ENCODE results near the gene ABCA3.
A peak's percentile ranks its signal among the peaks of the same experiment; 100 is the strongest.
"Not testable (repeated sequence)": the region's sequence is repeated elsewhere in the genome, so short reads cannot be mapped to it uniquely, and the experiment has no call there.

ABCA3 gene

DNA sequence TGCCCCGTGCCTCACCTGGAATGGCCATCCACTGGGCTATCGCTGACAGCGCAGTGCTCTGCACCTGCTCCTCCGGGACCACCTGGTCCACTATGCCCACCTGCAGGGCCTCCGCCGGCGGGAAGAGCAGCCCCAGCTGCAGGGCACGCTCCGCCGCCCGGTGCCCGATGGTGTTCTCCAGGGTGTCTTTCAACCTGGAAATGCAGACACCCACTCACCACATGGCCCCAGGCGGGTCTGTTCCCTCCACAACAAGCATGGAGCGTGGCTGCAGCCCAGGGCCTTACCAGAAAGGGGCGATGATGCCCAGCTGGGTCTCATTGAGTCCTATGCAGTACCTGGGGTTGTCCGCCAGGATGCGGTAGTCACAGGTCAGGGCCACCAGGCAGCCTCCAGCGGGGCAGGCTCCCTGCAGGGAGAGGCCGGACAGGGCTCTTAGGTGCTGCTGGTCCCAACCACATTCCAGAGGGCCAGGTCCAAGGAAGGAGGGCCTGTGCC lies 97.4 kb downstream of the ABCA3 start:
- H3K4me1 ChIP-seq (ENCODE audit: control insufficient read depth, insufficient read depth, low read length) = peaks cover 7% of the 10 kb centered on the region
- H3K9me3 ChIP-seq (ENCODE audit: control insufficient read depth, low read length) = no peaks in the 10 kb centered on the region
- no peak overlapping the region for H3K27ac ChIP-seq (ENCODE audit: insufficient read depth, low read depth, low read length, poor library complexity, severe bottlenecking)
- no peak overlapping the region for H3K4me3 ChIP-seq (ENCODE audit: insufficient read depth, low read depth, low read length)
- H3K27me3 ChIP-seq (ENCODE audit: control insufficient read depth, insufficient read depth, low read length, poor library complexity, severe bottlenecking) = peaks cover 6% of the 10 kb centered on the region
- H3K36me3 ChIP-seq (ENCODE audit: control insufficient read depth, insufficient read depth, low read length) = peaks cover 20% of the 10 kb centered on the region
- 95 to 96% methylated on average over 19 of the region's 19 CpGs for WGBS, 2 experiments

DNA sequence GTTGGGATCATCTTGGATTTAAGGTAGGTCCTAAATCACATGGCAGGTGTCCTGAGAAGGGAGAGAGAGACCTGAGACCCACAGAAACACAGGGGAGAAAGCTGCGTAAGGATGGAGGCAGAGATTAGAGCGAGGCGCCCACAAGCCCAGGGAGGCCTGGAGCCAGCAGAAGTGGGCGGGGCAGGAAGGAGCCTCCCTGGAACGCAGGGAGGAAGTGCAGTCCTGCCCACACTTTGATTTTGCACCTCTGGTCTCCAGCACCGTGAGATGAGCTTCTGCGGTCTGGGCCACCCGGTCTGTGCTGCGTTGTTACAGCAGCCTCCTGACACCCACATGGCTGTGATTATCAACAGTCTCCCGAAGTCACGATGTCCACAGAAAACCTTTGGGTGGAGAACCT lies 97.9 kb downstream of the ABCA3 start:
- peaks cover 11% of the 10 kb centered on the region for H3K27me3 ChIP-seq (ENCODE audit: control insufficient read depth, insufficient read depth, low read length, poor library complexity, severe bottlenecking)
- peaks cover 20% of the 10 kb centered on the region for H3K36me3 ChIP-seq (ENCODE audit: control insufficient read depth, insufficient read depth, low read length)
- no peak overlapping the region for H3K4me3 ChIP-seq (ENCODE audit: insufficient read depth, low read depth, low read length)
- H3K9me3 ChIP-seq (ENCODE audit: control insufficient read depth, low read length) = no peaks in the 10 kb centered on the region
- WGBS, 2 experiments = 94 to 97% methylated on average over 11 of the region's 11 CpGs
- peaks cover 7% of the 10 kb centered on the region for H3K4me1 ChIP-seq (ENCODE audit: control insufficient read depth, insufficient read depth, low read length)
- no peak overlapping the region for H3K27ac ChIP-seq (ENCODE audit: insufficient read depth, low read depth, low read length, poor library complexity, severe bottlenecking)

DNA sequence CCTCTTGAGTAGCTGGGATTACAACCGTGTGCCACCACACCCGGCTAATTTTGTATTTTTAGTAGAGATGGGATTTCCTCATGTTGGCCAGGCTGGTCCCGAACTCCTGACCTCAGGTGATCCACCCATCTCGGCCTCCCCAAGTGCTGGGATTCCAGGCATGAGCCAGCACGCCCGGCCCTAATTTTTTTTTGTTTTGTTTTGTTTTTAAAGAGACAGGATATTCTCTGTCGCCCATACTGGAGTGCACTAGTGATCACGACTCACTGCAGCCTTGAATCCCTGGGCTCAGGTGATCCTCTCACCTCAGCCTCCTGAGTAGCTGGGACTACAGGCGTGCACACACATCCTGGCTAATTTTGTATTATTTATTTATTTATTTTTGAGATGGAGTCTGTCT lies 100.2 kb downstream of the ABCA3 start:
- WGBS, 2 experiments = 91% methylated on average over 9 of the region's 9 CpGs
- H3K36me3 ChIP-seq (ENCODE audit: control insufficient read depth, insufficient read depth, low read length) = peaks cover 15% of the 10 kb centered on the region

DNA sequence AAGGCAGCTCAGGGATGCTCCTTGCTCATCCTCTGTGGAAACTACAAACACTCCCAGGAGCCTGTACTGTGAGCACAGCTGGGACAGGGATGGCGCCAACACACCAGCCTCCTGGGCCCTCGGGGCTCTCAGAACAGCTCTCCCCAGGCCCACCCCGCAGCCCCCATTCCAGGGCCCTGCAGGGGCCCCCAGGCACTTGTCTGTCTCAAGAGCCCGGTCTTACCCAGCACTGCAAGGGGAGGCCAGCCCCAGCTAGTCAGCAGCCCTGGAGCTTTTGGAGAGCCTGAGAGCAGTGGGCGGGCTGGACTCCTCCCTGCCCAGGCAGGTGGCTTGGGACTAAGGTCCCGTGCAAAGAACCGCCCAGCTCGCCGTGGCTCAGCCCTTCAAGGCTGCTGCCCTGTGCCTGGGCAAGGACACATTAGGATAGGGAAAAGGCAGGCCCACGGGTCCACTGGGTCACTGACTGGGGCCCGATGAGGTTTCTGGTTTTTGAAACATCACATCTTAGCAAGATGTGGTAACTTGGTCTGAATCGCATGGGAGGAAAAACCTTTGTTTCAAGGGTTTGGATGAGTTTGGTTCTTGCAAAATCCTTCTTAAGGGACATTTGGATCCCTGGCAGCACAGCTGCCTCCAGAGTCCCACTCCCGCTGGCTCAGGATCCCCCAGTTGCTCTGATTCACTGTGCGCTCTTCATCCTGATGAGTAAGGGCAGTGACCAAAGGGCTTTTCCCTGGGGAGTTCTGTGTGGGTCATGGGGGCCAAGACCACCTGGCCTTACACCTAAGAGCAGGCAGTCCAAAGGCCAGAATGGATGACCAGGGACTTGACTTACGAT lies 101.5 kb downstream of the ABCA3 start:
- no peak overlapping the region for H3K4me3 ChIP-seq (ENCODE audit: insufficient read depth, low read depth, low read length)
- 62 to 67% methylated on average over 15 of the region's 15 CpGs for WGBS, 2 experiments
- no peak overlapping the region for H3K27ac ChIP-seq (ENCODE audit: insufficient read depth, low read depth, low read length, poor library complexity, severe bottlenecking)
- peaks cover 32% of the 10 kb centered on the region for H3K27me3 ChIP-seq (ENCODE audit: control insufficient read depth, insufficient read depth, low read length, poor library complexity, severe bottlenecking)
- no peaks in the 10 kb centered on the region for H3K9me3 ChIP-seq (ENCODE audit: control insufficient read depth, low read length)
- peaks cover 13% of the 10 kb centered on the region for H3K4me1 ChIP-seq (ENCODE audit: control insufficient read depth, insufficient read depth, low read length)
- peaks cover 19% of the 10 kb centered on the region for H3K36me3 ChIP-seq (ENCODE audit: control insufficient read depth, insufficient read depth, low read length)

More for the DNA sequence above, 100.2 kb downstream of the ABCA3 start:
- H3K9me3 ChIP-seq (ENCODE audit: control insufficient read depth, low read length); H3K4me3 ChIP-seq (ENCODE audit: insufficient read depth, low read depth, low read length); H3K27ac ChIP-seq (ENCODE audit: insufficient read depth, low read depth, low read length, poor library complexity, severe bottlenecking): not testable (repeated sequence)
- Histone ChIP-seq H3K4me1 (ENCODE audit: control insufficient read depth, insufficient read depth, low read length) (peaks cover 13% of the 10 kb centered on the region), H3K27me3 (ENCODE audit: control insufficient read depth, insufficient read depth, low read length, poor library complexity, severe bottlenecking) (peaks cover 32% of the 10 kb centered on the region)

DNA sequence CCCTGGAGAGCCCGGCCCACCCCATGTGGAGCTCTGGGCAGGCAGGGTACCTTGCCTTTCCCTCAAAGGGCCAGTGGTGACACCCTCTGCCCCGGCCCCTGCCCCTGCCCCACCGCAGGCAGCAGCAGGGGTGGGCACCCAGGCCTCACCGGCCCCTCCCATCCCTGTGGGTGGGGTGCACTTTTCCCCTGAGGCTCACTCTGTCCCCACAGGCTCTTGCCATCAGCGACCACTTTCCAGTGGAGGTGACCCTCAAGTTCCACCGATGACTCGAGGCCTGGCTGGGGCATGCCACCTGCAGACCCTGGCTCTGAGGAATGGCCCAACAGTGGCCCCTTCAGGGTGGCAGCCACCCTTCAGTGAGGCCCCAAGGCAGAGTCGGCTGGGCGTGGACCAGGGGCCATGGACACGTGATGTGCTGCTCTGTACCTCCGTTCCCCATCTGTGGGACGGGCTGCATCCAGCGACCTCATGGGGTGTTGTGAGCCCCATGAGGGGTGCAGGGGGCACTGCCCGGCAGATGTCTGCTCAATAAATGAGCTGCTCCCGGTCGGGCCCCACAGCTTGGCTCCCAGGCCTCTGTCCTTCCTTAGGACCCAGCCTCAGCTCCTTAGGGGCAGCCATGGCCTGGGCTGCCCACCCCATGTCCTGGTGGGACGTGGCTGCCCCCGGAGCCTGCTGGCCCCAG lies 102.2 kb downstream of the ABCA3 start:
- peaks cover 32% of the 10 kb centered on the region for H3K27me3 ChIP-seq (ENCODE audit: control insufficient read depth, insufficient read depth, low read length, poor library complexity, severe bottlenecking)
- peaks cover 13% of the 10 kb centered on the region for H3K4me1 ChIP-seq (ENCODE audit: control insufficient read depth, insufficient read depth, low read length)
- WGBS, 2 experiments = 65 to 66% methylated on average over 18 of the region's 18 CpGs
- no peak overlapping the region for H3K27ac ChIP-seq (ENCODE audit: insufficient read depth, low read depth, low read length, poor library complexity, severe bottlenecking)
- peaks cover 22% of the 10 kb centered on the region for H3K36me3 ChIP-seq (ENCODE audit: control insufficient read depth, insufficient read depth, low read length)
- no peaks in the 10 kb centered on the region for H3K9me3 ChIP-seq (ENCODE audit: control insufficient read depth, low read length)
- no peak overlapping the region for H3K4me3 ChIP-seq (ENCODE audit: insufficient read depth, low read depth, low read length)

DNA sequence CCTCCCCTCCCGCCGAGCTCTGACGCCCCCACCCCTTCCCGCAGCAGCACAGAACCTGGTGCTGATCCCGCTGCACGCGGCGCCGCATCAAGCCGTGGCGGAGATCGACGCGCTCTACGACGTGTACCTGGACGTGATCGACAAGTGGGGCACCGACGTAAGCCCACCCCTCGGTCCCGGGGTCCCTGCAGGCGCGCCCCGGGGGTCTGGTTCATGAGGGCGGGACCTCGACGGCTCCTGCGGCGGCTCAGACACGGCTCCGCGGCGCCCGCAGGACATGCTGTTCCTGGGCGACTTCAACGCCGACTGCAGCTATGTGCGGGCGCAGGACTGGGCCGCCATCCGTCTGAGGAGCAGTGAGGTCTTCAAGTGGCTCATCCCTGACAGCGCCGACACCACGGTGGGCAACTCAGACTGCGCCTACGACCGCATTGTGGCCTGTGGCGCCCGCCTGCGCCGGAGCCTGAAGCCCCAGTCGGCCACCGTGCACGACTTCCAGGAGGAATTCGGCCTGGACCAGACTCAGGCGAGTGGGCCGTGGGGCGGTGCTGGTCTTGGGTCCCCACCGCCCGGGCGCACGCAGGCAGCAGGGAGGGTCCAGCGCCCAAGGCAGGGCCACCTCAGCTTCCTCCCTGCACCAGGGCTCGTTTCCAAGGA lies 102.9 kb downstream of the ABCA3 start:
- H3K4me1 ChIP-seq (ENCODE audit: control insufficient read depth, insufficient read depth, low read length) = peaks cover 13% of the 10 kb centered on the region
- H3K27me3 ChIP-seq (ENCODE audit: control insufficient read depth, insufficient read depth, low read length, poor library complexity, severe bottlenecking) = peaks cover 32% of the 10 kb centered on the region
- 18 to 19% methylated on average over 65 of the region's 65 CpGs for WGBS, 2 experiments
- H3K9me3 ChIP-seq (ENCODE audit: control insufficient read depth, low read length) = no peaks in the 10 kb centered on the region
- H3K36me3 ChIP-seq (ENCODE audit: control insufficient read depth, insufficient read depth, low read length) = peaks cover 23% of the 10 kb centered on the region
- no peak overlapping the region for H3K27ac ChIP-seq (ENCODE audit: insufficient read depth, low read depth, low read length, poor library complexity, severe bottlenecking)
- H3K4me3 ChIP-seq (ENCODE audit: insufficient read depth, low read depth, low read length) = no peak overlapping the region

DNA sequence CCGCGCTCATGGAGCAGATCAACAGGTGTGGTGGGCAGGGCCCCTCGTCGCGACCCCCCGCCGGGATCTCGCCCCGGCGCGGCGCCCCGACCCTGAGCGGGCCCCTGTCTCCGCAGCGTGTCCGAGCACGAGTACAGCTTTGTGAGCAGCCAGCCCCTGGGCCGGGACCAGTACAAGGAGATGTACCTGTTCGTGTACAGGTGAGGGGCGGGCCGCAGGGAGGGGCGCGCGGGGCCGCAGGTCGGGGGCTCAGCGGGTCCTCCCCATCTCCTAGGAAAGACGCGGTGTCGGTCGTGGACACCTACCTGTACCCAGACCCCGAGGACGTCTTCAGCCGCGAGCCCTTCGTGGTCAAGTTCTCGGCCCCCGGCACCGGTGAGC lies 103.4 kb downstream of the ABCA3 start:
- whole genome bisulfite sequencing, 2 experiments = 8 to 10% methylated on average over 40 of the region's 40 CpGs
- H3K9me3 ChIP-seq (ENCODE audit: control insufficient read depth, low read length) = no peaks in the 10 kb centered on the region
- peaks cover 13% of the 10 kb centered on the region for H3K4me1 ChIP-seq (ENCODE audit: control insufficient read depth, insufficient read depth, low read length)
- peaks cover 17% of the 10 kb centered on the region for H3K36me3 ChIP-seq (ENCODE audit: control insufficient read depth, insufficient read depth, low read length)
- peak overlapping the region; percentile 30 for H3K4me3 ChIP-seq (ENCODE audit: insufficient read depth, low read depth, low read length)
- H3K27me3 ChIP-seq (ENCODE audit: control insufficient read depth, insufficient read depth, low read length, poor library complexity, severe bottlenecking) = peaks cover 32% of the 10 kb centered on the region
- H3K27ac ChIP-seq (ENCODE audit: insufficient read depth, low read depth, low read length, poor library complexity, severe bottlenecking) = no peak overlapping the region

DNA sequence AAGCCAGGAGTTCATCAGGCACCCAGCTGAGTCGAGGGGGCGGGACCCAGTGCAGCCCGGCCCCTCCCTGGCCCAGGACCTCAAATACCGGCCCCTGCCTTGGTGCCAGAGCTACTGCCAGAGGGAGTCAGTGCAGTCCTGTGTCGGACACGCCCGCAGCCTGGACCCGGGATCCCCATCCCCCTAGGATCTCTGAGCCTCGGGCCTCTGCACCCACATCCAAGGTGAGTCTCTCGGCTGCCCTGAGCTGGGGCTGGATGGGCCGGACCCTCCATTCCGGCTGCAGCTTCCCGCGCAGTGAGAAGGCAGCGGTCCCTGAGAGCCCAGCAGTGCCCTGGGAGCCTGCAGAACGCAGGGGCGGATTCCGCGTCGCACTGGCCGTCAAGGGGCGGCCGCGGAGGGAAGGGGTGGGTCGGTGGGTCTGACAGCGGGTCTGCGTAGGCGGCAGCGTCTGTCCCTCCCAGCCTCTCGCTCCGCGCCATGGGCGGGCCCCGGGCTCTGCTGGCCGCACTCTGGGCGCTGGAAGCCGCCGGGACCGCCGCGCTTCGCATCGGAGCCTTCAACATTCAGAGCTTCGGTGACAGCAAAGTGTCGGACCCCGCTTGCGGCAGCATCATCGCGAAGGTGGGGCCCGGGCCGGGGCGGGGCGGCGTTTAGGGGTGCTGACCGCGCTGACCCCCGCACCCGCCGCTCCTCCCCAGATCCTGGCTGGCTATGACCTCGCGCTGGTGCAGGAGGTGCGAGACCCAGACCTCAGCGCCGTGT lies 104.0 kb downstream of the ABCA3 start, which contains the start of gene DNASE1L2:
Gene DNASE1L2, plus strand, starts transcription at position 108 of the 765 bp plus-strand sequence. Its CDS starts 373 bp downstream, at position 481.
- no peak within 1 kb of the TSS for H3K27ac ChIP-seq (ENCODE audit: insufficient read depth, low read depth, low read length, poor library complexity, severe bottlenecking)
- no peaks in the 10 kb centered on the region for H3K9me3 ChIP-seq (ENCODE audit: control insufficient read depth, low read length)
- H3K27me3 ChIP-seq (ENCODE audit: control insufficient read depth, insufficient read depth, low read length, poor library complexity, severe bottlenecking) = peaks cover 32% of the 10 kb centered on the region
- H3K4me3 ChIP-seq (ENCODE audit: insufficient read depth, low read depth, low read length) = peak within 1 kb of the TSS; percentile 30
- WGBS, 2 experiments = 7 to 8% methylated on average over 64 of the region's 64 CpGs
- peaks cover 13% of the 10 kb centered on the region for H3K4me1 ChIP-seq (ENCODE audit: control insufficient read depth, insufficient read depth, low read length)
- H3K36me3 ChIP-seq (ENCODE audit: control insufficient read depth, insufficient read depth, low read length) = peaks cover 21% of the 10 kb centered on the region

DNA sequence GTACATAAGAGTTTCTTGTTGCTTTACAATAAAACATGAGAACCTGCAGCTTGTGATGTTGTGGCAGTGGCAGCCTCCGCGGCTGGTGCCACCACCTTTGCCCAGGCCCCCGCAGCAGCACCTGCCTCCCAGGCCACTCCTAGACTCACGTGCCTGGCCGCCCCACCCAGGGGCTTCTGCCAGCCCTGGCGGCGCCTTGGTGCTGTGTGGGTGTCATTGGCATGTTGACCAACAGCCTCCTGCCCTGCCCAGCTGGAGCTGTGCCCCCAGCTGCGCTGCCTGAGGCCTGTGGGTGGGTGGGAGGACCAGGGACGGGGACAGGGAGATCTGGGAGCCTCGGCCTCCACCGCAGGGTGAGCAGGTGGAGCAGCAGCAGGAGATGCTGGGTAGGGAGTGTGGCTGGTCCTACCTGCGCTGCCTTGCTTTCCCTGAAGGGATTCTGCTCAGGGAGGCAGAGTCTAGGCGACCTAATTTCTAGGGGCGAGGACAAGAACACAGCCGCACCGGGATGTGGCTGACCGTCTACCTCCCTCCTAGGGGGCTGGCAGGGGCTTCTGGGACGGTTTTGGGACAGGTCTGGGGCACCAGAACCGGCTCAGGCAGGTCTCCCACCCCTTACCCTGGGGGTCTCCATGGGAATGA lies 104.7 kb downstream of the ABCA3 start:
- 81% methylated on average over 19 of the region's 19 CpGs for WGBS, 2 experiments
- Histone ChIP-seq H3K27me3 (ENCODE audit: control insufficient read depth, insufficient read depth, low read length, poor library complexity, severe bottlenecking) (peaks cover 32% of the 10 kb centered on the region), H3K36me3 (ENCODE audit: control insufficient read depth, insufficient read depth, low read length) (peaks cover 22% of the 10 kb centered on the region), H3K4me3 (ENCODE audit: insufficient read depth, low read depth, low read length) (peak overlapping the region; percentile 30), H3K9me3 (ENCODE audit: control insufficient read depth, low read length) (no peaks in the 10 kb centered on the region), H3K4me1 (ENCODE audit: control insufficient read depth, insufficient read depth, low read length) (peaks cover 13% of the 10 kb centered on the region), H3K27ac (ENCODE audit: insufficient read depth, low read depth, low read length, poor library complexity, severe bottlenecking) (no peak overlapping the region)
